ENCODE results near the gene MEI1.

- TF ChIP-seq POLR2AphosphoS5 (IDR thresholded peaks at IDR 0.05), result no peak
- no peak for TF ChIP-seq CTCF (IDR thresholded peaks at IDR 0.05; ENCODE audit: poor library complexity, severe bottlenecking)
- no peak for TF ChIP-seq EZH2 (IDR thresholded peaks at IDR 0.05; ENCODE audit: borderline replicate concordance, insufficient read depth, low read length, poor library complexity, severe bottlenecking)
- no peak for TF ChIP-seq RAD21 (conservative IDR thresholded peaks at IDR 0.05)
- no peak for TF ChIP-seq TAF1 (IDR thresholded peaks at IDR 0.05; ENCODE audit: low read depth)
- TF ChIP-seq REST (IDR thresholded peaks at IDR 0.05; ENCODE audit: borderline replicate concordance), result no peak
- TF ChIP-seq MXI1 (conservative IDR thresholded peaks at IDR 0.05; ENCODE audit: poor library complexity, severe bottlenecking), result no peak
Measured at GRCh38 chr22:41779929-41780505, 80.7 kb downstream of the MEI1 start.
